Psoas muscle (tissue), 8 donors: ENCODE results near the gene PON2. TPM values are rescaled to one million over a fixed set of nuclear protein-coding genes. Genes with fewer than 3 reads are reported as not detected.

Source experiments
- ATAC-seq, 4 donors: fragments of 200-7000 bp; cut with Tn5 transposase; one replicate each; pipeline ENCODE4 v1.9.1; 2020; ENCODE audit warnings: moderate library complexity in 3 of 4, mild to moderate bottlenecking in 2 of 4
- DNase-seq, 2 donors: peaks; one replicate each; pipeline ENCODE4 v3.0.0-alpha.2; 2020
- H3K27ac ChIP-seq: fragments of 200-600 bp; one replicate; pipeline ENCODE4 v1.8.0; 2022
- H3K27me3 ChIP-seq, 3 donors: fragments of 200-600 bp in 1 of 3; one replicate each; pipeline versions ENCODE4 v1.6.1 to v1.8.0; 2013 to 2022; ENCODE audit warnings: low read length in 2 of 3, mild to moderate bottlenecking in 2 of 3, moderate library complexity in 1 of 3; ENCODE audit not compliant: insufficient read depth in 3 of 3
- H3K36me3 ChIP-seq, 2 donors: fragments of 200-600 bp in 1 of 2; one replicate each; pipeline versions ENCODE4 v1.6.1 to v1.8.0; 2013 to 2022; ENCODE audit warnings: low read depth in 1 of 2, mild to moderate bottlenecking in 1 of 2, moderate library complexity in 1 of 2; ENCODE audit not compliant: insufficient read depth in 1 of 2
- H3K4me1 ChIP-seq: fragments of 200-600 bp; one replicate; pipeline ENCODE4 v1.8.0; 2022
- H3K4me3 ChIP-seq: fragments of 200-600 bp; one replicate; pipeline ENCODE4 v1.8.0; 2022; ENCODE audit warnings: mild to moderate bottlenecking
- H3K9me3 ChIP-seq: fragments of 200-600 bp; one replicate; pipeline ENCODE4 v1.8.0; 2022
- WGBS, 3 donors: extraction: QIAGEN DNeasy Blood & Tissue Kit; methylation state at CpG; one replicate each; pipeline versions ENCODE4 v1.1.6 to v1.1.7; 2013; 5-methylcytosine and 5-hydroxymethylcytosine counted together
- intact Hi-C, 2 donors: fragments of 100-400 bp; cut with DNase I; formaldehyde crosslinking; loops; one replicate each; pipeline versions ENCODE4 v1.11.0 to v1.14.2; 2022
- long read RNA-seq, 2 donors: library from polyadenylated mRNA; unstranded; transcript quantifications; one replicate each; pipeline ENCODE4 v2.0.0, GENCODE V29; 2021
- polyA plus RNA-seq, 3 donors: library from polyadenylated mRNA; stranded (reverse); fragments of 200-250 nt; gene quantifications; one replicate each; pipeline ENCODE4 v1.2.3, GENCODE V29; 2013
- total RNA-seq, 4 donors: library from RNA; stranded (reverse); fragmentation: NEBNext Ultra II Directional in 2 of 4; extraction: Animal tissue kit (Norgen Biotek cat#: 25700) in 2 of 4; gene quantifications; one replicate each; pipeline versions ENCODE4 v1.2.1 to v1.2.4, GENCODE V29; 2021 to 2023
- TF ChIP-seq, protein P1 (sequence below): fragments of 200-600 bp; IDR thresholded peaks from one replicate; pipeline ENCODE4 v1.8.0; 2022; ENCODE audit warnings: antibody characterized with exemption
- donor health status: healthy with polysubstance abuse.
- donor health status: DM: no; HTN: no; CAD: no; lungs with moderate emphysema.
- donor health status: Bipolar disorder and iron deficiency.
- donor health status: healthy.
- donor health status: DM: yes; HTN: yes; CAD: no.
- donor health status: DM: no; HTN: no; CAD: no.
- donor health status: DM: no; HTN: no; CAD: no.
- donor health status: DM: yes; HTN: yes; CAD: no.

Gene PON2
- 10 to 100 TPM; 12.1 to 21.9 (median 15.9) TPM for total RNA-seq
- polyA plus RNA-seq: 10 to 100 TPM; 10.8 to 25.2 (median 11.3) TPM
- long read RNA-seq, donor 1, transcript PON2-218 (9 exons, 1,653 nt): major isoform, 9 of 12 reads
- long read RNA-seq, donor 1, partial matches to known transcripts: 1 of 12 reads
- long read RNA-seq, donor 1, other reads (novel, unspliced or antisense): 1 of 12 reads
- long read RNA-seq, donor 2, transcript PON2-218 (9 exons, 1,653 nt): major isoform, 13 of 22 reads
- long read RNA-seq, donor 2, partial matches to known transcripts: 0 of 22 reads
- long read RNA-seq, donor 2, other reads (novel, unspliced or antisense): 6 of 22 reads

DNA sequence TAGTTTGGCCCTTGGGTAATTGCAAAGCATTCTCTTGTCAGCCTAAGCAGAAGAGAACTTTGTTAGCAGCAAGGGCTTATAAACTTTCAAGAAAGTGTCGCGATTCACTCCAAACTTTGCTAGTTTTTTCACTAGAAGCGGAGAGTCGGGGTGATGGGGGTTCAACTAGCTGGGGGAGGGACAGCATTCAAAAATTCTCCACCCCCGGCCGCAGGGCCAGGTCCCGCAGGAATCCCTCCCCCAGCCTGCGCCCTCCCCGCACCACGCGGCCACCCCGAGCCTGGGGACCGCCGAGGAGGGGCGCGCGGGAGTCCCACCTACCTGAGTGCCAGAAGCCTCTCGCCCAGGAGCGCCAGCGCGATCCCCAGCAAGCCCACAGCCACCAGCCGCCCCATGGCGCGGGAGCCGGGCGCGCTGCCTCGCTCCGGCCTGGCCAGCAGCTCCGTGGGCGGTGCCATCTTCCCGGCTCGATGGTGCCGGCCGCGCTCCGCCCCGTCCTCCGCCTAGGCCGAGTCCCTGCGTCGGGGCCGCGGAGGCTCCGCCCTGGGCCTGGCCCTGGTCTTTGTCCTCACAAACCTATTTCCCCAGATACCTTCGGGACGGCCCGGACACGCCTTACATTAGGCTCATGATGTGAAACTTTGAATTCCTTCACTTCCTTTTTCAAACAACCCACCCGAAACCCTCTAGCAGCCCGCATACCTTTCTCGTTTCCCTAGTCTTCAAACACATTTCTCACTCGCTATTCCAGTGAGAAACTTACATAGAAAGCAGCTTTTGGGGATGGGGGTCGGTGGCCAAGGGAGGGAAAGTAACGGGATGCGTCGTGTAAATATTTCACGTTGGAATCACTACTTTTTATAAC, at the start of gene PON2:
TSS of gene PON2 (minus strand) at position 472 of the 865 bp plus-strand sequence. CDS start at position 395, 77 bp downstream.
- Histone ChIP-seq H3K27me3 (no peaks in the 10 kb centered on the region), H3K4me3 (peak within 1 kb of the TSS; percentile 85), H3K9me3 (no peaks in the 10 kb centered on the region), H3K36me3 (no peaks in the 10 kb centered on the region), H3K4me1 (no peaks in the 10 kb centered on the region), H3K27ac (peak within 1 kb of the TSS; percentile 91)
- TF ChIP-seq, protein P1, sequence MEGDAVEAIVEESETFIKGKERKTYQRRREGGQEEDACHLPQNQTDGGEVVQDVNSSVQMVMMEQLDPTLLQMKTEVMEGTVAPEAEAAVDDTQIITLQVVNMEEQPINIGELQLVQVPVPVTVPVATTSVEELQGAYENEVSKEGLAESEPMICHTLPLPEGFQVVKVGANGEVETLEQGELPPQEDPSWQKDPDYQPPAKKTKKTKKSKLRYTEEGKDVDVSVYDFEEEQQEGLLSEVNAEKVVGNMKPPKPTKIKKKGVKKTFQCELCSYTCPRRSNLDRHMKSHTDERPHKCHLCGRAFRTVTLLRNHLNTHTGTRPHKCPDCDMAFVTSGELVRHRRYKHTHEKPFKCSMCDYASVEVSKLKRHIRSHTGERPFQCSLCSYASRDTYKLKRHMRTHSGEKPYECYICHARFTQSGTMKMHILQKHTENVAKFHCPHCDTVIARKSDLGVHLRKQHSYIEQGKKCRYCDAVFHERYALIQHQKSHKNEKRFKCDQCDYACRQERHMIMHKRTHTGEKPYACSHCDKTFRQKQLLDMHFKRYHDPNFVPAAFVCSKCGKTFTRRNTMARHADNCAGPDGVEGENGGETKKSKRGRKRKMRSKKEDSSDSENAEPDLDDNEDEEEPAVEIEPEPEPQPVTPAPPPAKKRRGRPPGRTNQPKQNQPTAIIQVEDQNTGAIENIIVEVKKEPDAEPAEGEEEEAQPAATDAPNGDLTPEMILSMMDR: no peak
- 1% methylated on average over 57 to 58 of the region's 58 CpGs for WGBS, 3 donors
- DNase-seq: peak; percentile 83 to 88
- peak; percentile 94 to 98 (median 96) for ATAC-seq
- intact Hi-C loops: no loop called here

- TF ChIP-seq, protein P1: no peak
- H3K4me3 ChIP-seq: no peak overlapping the region
- intact Hi-C loops: loop anchor here in 1 of 2 donors (5.0 kb wide), 1 partner anchor 1035 kb away; no protein-coding TSS in a partner anchor
- no peaks in the 10 kb centered on the region for H3K27me3 ChIP-seq
- H3K4me1 ChIP-seq: peaks cover 5% of the 10 kb centered on the region
- H3K27ac ChIP-seq: no peak overlapping the region
- no peak for DNase-seq
- H3K9me3 ChIP-seq: no peaks in the 10 kb centered on the region
- no peak for ATAC-seq
- WGBS, 3 donors: 86 to 94% (median 91%) methylated on average over 4 of the region's 4 CpGs
- H3K36me3 ChIP-seq: no peaks in the 10 kb centered on the region
Observed at GRCh38 chr7:95482424-95482823, 47.6 kb upstream of the PON2 start.

DNA sequence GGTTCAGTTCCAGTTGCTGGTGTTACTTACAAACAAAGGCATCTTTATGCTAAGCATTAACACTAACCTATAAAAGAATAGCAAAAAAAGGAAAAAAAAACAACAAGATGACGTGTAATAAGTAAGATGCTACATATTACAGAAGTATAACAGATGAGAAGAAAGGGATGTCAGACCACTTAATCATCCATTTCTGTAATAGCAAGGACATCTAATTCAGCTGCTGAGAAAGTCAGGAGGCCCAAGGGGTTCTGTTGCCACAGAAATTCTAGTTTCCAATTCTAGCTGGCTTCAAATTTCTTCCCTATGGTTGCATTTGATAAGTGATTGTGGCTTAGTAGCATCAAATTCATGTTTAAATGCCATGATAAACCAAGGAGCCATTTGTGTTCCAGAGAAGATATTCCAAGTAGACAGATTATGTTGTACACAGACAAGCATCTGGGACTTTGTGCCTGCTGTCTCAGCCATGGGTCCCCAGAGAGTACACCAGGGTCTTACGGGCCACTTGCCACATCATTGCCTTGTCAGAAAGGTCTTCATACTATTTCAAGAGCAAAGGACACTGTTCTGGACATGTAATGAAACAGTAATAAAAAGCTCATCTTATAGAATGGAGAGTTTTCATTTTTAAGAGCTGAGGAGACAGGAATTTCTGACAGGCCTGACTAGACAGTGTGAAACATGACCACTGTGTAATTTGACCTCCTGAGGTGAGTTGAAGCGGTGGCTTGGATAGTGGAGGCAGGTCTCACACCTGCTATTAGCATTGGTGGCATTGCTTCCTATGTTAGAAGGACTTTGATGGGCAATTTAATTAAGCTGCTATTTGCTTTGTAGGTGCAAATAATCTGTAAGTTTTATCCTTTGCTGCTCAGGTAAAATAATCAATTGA, 46.7 kb upstream of the PON2 start:
- Histone ChIP-seq H3K27me3 (no peaks in the 10 kb centered on the region), H3K27ac (no peak overlapping the region), H3K9me3 (no peaks in the 10 kb centered on the region), H3K36me3 (no peaks in the 10 kb centered on the region), H3K4me3 (no peak overlapping the region), H3K4me1 (peaks cover 5% of the 10 kb centered on the region)
- ATAC-seq: no peak
- intact Hi-C loops: loop anchor here in 1 of 2 donors (5.0 kb wide), 1 partner anchor 1034 kb away; no protein-coding TSS in a partner anchor
- TF ChIP-seq, protein P1: no peak
- no peak for DNase-seq
- 50 to 65% (median 63%) methylated on average over 3 of the region's 3 CpGs for WGBS, 3 donors

GRCh38 chr7:95479992-95480624, 45.3 kb upstream of the PON2 start:
- Histone ChIP-seq H3K27me3 (no peaks in the 10 kb centered on the region), H3K9me3 (no peaks in the 10 kb centered on the region), H3K36me3 (no peaks in the 10 kb centered on the region), H3K27ac (no peak overlapping the region), H3K4me1 (peaks cover under 1% of the 10 kb centered on the region), H3K4me3 (no peak overlapping the region)
- ATAC-seq (no peak), DNase-seq (no peak)
- TF ChIP-seq, protein P1: no peak
- intact Hi-C loops: loop anchor here in 1 of 2 donors (5.0 to 10.0 kb wide), 2 partner anchors 235 to 1033 kb away; no protein-coding TSS in a partner anchor
